Stimulated activated CD4-positive, alpha-beta T cell treated with anti-CD3 and anti-CD28 coated beads, Interleukin-12 subunit alpha, Interleukin-12 subunit beta, amount 100 ng/mL, for 4 hours (primary cell): Measurements from ENCODE around the gene CHRNE.
"Not testable (repeated sequence)": the region's sequence is repeated elsewhere in the genome, so short reads cannot be mapped to it uniquely, and the experiment has no call there.

Experiments used
- DNase-seq: peaks from one replicate; pipeline ENCODE4 v3.0.0-alpha.2; 2020

CHRNE gene

GRCh38 chr17:4939546-4939795 is 36.6 kb upstream of the CHRNE start:
- peak; percentile 32 for DNase-seq

GRCh38 chr17:4938688-4939545 is 36.0 kb upstream of the CHRNE start:
- no peak for DNase-seq

- DNase-seq, result no peak
Measured at GRCh38 chr17:4938069-4938491, 35.2 kb upstream of the CHRNE start.

- no peak for DNase-seq
Measured at GRCh38 chr17:4937553-4937952, 34.7 kb upstream of the CHRNE start.

GRCh38 chr17:4936436-4936835 is 33.5 kb upstream of the CHRNE start:
- DNase-seq, result no peak

- DNase-seq, result no peak
Measured at GRCh38 chr17:4935650-4936049, 32.8 kb upstream of the CHRNE start.

- DNase-seq, result no peak
Measured at GRCh38 chr17:4934173-4934979, 31.5 kb upstream of the CHRNE start.

- DNase-seq, result no peak
Measured at GRCh38 chr17:4933646-4934045, 30.7 kb upstream of the CHRNE start.

GRCh38 chr17:4932756-4933155 is 29.9 kb upstream of the CHRNE start:
- no peak for DNase-seq

- no peak for DNase-seq
Measured at GRCh38 chr17:4931963-4932362, 29.1 kb upstream of the CHRNE start, which contains the start of gene GP1BA. TSS of gene GP1BA (plus strand) at chr17:4932277. CDS start at chr17:4932605, 328 bp downstream.

GRCh38 chr17:4928881-4929280 is 26.0 kb upstream of the CHRNE start:
- no peak for DNase-seq

GRCh38 chr17:4926577-4927335 is 23.9 kb upstream of the CHRNE start:
- not testable (repeated sequence) for DNase-seq

- no peak for DNase-seq
Measured at GRCh38 chr17:4921320-4921719, 18.4 kb upstream of the CHRNE start.

GRCh38 chr17:4920351-4921048 is 17.6 kb upstream of the CHRNE start:
- DNase-seq, result no peak

- no peak for DNase-seq
Measured at GRCh38 chr17:4919511-4920047, 16.7 kb upstream of the CHRNE start.

GRCh38 chr17:4914551-4914950 is 11.7 kb upstream of the CHRNE start:
- DNase-seq, result not testable (repeated sequence)

- DNase-seq, result no peak
Measured at GRCh38 chr17:4913994-4914393, 11.1 kb upstream of the CHRNE start.

- peak; percentile 60 for DNase-seq
Measured at GRCh38 chr17:4908711-4909496, 6.0 kb upstream of the CHRNE start.

GRCh38 chr17:4908301-4908700 is 5.4 kb upstream of the CHRNE start:
- DNase-seq, result no peak

- not testable (repeated sequence) for DNase-seq
Measured at GRCh38 chr17:4906642-4907041, 3.7 kb upstream of the CHRNE start.

- no peak for DNase-seq
Measured at GRCh38 chr17:4902540-4902939, 358 bp downstream of the CHRNE start.
